Fibroblast of lung (primary cell): ENCODE results near the gene LGR6. TPM values are rescaled to one million over a fixed set of nuclear protein-coding genes. Genes with fewer than 3 reads are reported as not detected.

Source experiments
- DNase-seq, 2 donors: peaks; one replicate each; pipeline versions ENCODE4 v3.0.0 to v3.0.0-alpha.2; 2010; ENCODE audit warnings: low read depth in 2 of 2
- H2AFZ ChIP-seq: 2 replicates; pipeline ENCODE4 v1.5.1; 2012; ENCODE audit warnings: low read length, control low read depth, inconsistent platforms
- H3K27ac ChIP-seq: 2 replicates; pipeline ENCODE4 v1.5.1; 2011; ENCODE audit warnings: low read length, control low read depth; ENCODE audit not compliant: insufficient read depth
- H3K27me3 ChIP-seq: 2 replicates; pipeline ENCODE4 v1.5.1; 2011; ENCODE audit warnings: mild to moderate bottlenecking, low read length; ENCODE audit not compliant: control insufficient read depth, insufficient read depth
- H3K36me3 ChIP-seq: 2 replicates; pipeline ENCODE4 v1.5.1; 2011; ENCODE audit warnings: low read length; ENCODE audit not compliant: control insufficient read depth, insufficient read depth
- H3K4me1 ChIP-seq: 2 replicates; pipeline ENCODE4 v1.5.1; 2011; ENCODE audit warnings: low read length; ENCODE audit not compliant: control insufficient read depth, insufficient read depth; ENCODE audit errors: extremely low read depth
- H3K4me2 ChIP-seq: 2 replicates; pipeline ENCODE4 v1.5.1; 2011; ENCODE audit warnings: low read length, control low read depth; ENCODE audit not compliant: insufficient read depth; ENCODE audit errors: extremely low read depth
- H3K4me3 ChIP-seq, 4 experiments: fragments of 200-600 bp in 1 of 4; sonication (generic) in 1 of 4; replicated peaks in 1 of 4; 2 replicates each; pipeline ENCODE4 v1.5.1; 2011 to 2016; ENCODE audit warnings: low read length in 4 of 4, low read depth in 3 of 4, mild to moderate bottlenecking in 3 of 4, control low read depth in 2 of 4, inconsistent platforms in 1 of 4, mixed read lengths in 1 of 4; ENCODE audit not compliant: insufficient read depth in 1 of 4; ENCODE audit errors: control extremely low read depth in 1 of 4
- H3K79me2 ChIP-seq: 2 replicates; pipeline ENCODE4 v1.5.1; 2012; ENCODE audit warnings: mild to moderate bottlenecking, low read length, inconsistent platforms; ENCODE audit not compliant: control insufficient read depth, insufficient read depth
- H3K9ac ChIP-seq: 2 replicates; pipeline ENCODE4 v1.5.1; 2011; ENCODE audit warnings: mild to moderate bottlenecking, low read length, control low read depth; ENCODE audit not compliant: insufficient read depth
- H3K9me3 ChIP-seq: 2 replicates; pipeline ENCODE4 v1.5.1; 2012; ENCODE audit warnings: low read depth, low read length; ENCODE audit not compliant: control insufficient read depth, insufficient read depth
- H4K20me1 ChIP-seq: 2 replicates; pipeline ENCODE4 v1.5.1; 2011; ENCODE audit warnings: low read length; ENCODE audit not compliant: control insufficient read depth, insufficient read depth; ENCODE audit errors: extremely low read depth
- EZH2 ChIP-seq: IDR thresholded peaks from 2 replicates; pipeline ENCODE4 v1.5.1; 2012; ENCODE audit warnings: low read length, control low read depth, mild to moderate bottlenecking; ENCODE audit errors: missing control alignments
- polyA plus RNA-seq, 2 donors: library from polyadenylated mRNA; depleted of rRNA in 1 of 2; stranded (reverse) in 1 of 2; unstranded in 1 of 2; fragments of >200 nt; gene quantifications; 2 replicates each; pipeline ENCODE4 v1.2.1, GENCODE V29; 2011 to 2012; ENCODE audit warnings: missing spikeins in 1 of 2
- total RNA-seq: library from RNA; depleted of rRNA; stranded (reverse); fragments of >200 nt; gene quantifications from 2 replicates; pipeline ENCODE4 v1.2.1, GENCODE V29; 2014
- TF ChIP-seq, protein P1 (sequence below), 2 donors: IDR thresholded peaks in 1 of 2; conservative IDR thresholded peaks in 1 of 2; 1 replicate in 1 of 2; 2 replicates in 1 of 2; pipeline ENCODE4 v1.5.1; 2011 to 2012; ENCODE audit warnings: low read length in 2 of 2, control low read depth in 1 of 2, inconsistent platforms in 1 of 2, low read depth in 1 of 2, mild to moderate bottlenecking in 1 of 2

The LGR6 gene
- total and polyA plus RNA-seq, 2 donors (not counting 1 experiment from before 2014, with no cell fraction given) = 0.02 TPM; not detected in 1

DNA sequence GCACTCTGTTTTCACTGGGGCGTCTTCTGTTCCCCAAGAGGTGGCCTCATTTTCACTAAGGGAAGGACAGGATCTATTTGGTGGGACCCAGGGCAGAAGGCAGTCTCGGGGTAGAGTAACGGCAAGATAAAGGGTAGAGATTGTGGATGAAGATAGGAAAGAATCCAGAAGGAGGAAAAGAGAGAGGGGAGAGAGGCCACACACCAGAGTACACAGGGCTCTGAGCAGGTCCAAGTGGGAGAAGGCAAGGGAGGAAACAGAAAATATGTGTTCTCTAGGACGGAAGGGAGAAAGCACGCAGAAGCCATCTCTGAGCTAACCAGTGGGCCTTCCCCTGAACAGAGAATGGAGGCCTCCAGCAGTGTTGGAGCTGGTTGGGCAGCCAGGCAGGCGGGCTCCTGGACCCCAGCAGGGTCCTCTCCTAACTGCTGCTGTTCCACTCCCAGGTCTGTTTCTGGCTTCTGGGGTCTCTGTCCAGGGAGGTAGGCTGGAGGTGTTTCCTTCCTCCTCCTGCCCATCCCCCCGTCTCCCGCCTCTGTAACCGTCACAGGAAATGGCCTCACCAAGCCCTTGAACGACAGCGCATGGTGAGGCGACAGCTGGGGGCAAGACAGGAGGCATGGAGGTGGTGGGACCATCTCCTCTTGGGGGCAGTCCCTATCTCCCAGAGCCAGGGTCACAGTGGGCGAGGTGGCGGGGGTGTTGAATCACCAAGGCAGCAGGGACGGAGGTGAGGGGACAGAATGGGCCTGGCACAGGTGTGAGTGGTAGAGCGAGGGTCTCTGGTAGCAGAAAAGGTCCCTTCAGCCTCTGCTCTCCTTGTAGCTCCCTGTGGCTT is 33.8 kb upstream of the LGR6 start:
- Histone ChIP-seq H2AFZ (no peak overlapping the region), H3K4me3 (no peak overlapping the region), H3K9ac (no peak overlapping the region), H3K4me2 (no peak overlapping the region), H3K27me3 (peaks cover 15% of the 10 kb centered on the region), H3K4me1 (no peaks in the 10 kb centered on the region), H3K36me3 (no peaks in the 10 kb centered on the region), H4K20me1 (no peaks in the 10 kb centered on the region), H3K79me2 (no peaks in the 10 kb centered on the region), H3K27ac (no peak overlapping the region), H3K9me3 (no peaks in the 10 kb centered on the region)
- DNase-seq = no peak
- TF ChIP-seq, protein P1, sequence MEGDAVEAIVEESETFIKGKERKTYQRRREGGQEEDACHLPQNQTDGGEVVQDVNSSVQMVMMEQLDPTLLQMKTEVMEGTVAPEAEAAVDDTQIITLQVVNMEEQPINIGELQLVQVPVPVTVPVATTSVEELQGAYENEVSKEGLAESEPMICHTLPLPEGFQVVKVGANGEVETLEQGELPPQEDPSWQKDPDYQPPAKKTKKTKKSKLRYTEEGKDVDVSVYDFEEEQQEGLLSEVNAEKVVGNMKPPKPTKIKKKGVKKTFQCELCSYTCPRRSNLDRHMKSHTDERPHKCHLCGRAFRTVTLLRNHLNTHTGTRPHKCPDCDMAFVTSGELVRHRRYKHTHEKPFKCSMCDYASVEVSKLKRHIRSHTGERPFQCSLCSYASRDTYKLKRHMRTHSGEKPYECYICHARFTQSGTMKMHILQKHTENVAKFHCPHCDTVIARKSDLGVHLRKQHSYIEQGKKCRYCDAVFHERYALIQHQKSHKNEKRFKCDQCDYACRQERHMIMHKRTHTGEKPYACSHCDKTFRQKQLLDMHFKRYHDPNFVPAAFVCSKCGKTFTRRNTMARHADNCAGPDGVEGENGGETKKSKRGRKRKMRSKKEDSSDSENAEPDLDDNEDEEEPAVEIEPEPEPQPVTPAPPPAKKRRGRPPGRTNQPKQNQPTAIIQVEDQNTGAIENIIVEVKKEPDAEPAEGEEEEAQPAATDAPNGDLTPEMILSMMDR (conservative IDR thresholded peaks at IDR 0.05 in 1 of 2, IDR thresholded peaks at IDR 0.05 in 1 of 2; ENCODE audit: low read depth in 1 of 2, low read length in 2 of 2) = no peak
- no peak for TF ChIP-seq EZH2

DNA sequence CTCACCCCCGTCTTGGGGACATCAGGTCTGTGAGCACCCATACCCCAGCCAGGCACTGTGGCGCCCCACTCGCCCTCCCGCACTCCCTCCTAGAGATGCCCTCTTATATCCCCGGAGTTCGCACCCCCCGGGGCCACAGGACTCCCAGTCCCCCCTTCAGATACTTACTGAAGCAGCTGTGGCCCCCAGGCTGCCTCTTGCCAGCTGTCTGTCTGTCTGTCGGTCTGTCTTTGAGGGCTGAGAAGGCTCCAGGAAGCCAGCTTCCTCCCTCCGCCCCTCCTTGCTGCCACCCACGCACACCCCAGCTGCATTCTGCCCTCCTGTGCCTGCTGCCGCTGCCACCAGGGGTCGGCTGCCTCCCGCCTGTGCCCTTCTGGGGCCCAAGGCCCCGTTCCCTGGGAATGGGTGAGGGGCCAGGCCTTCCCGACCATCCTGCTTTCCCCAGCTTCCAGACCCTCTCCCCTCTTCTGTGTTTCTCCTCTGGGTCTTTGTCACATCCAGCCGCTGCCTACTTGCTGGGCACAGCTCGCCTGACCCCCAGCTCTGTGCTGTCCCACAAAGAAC is 33.1 kb upstream of the LGR6 start, which contains the start of gene PTPN7:
TSS of gene PTPN7 (minus strand) at position 226 of the 564 bp plus-strand sequence. CDS start 1,200 bp downstream, outside the sequence.
- Histone ChIP-seq H3K4me2 (no peak within 1 kb of the TSS), H4K20me1 (no peaks in the 10 kb centered on the region), H3K9me3 (no peaks in the 10 kb centered on the region), H3K9ac (no peak within 1 kb of the TSS), H3K4me3 (no peak within 1 kb of the TSS), H3K27me3 (peaks cover 15% of the 10 kb centered on the region), H3K4me1 (no peaks in the 10 kb centered on the region), H3K36me3 (no peaks in the 10 kb centered on the region), H3K27ac (no peak within 1 kb of the TSS), H2AFZ (no peak within 1 kb of the TSS), H3K79me2 (no peaks in the 10 kb centered on the region)
- TF ChIP-seq EZH2 = no peak
- TF ChIP-seq, protein P1 (conservative IDR thresholded peaks at IDR 0.05 in 1 of 2, IDR thresholded peaks at IDR 0.05 in 1 of 2; ENCODE audit: low read depth in 1 of 2, low read length in 2 of 2) = no peak
- DNase-seq = no peak

DNA sequence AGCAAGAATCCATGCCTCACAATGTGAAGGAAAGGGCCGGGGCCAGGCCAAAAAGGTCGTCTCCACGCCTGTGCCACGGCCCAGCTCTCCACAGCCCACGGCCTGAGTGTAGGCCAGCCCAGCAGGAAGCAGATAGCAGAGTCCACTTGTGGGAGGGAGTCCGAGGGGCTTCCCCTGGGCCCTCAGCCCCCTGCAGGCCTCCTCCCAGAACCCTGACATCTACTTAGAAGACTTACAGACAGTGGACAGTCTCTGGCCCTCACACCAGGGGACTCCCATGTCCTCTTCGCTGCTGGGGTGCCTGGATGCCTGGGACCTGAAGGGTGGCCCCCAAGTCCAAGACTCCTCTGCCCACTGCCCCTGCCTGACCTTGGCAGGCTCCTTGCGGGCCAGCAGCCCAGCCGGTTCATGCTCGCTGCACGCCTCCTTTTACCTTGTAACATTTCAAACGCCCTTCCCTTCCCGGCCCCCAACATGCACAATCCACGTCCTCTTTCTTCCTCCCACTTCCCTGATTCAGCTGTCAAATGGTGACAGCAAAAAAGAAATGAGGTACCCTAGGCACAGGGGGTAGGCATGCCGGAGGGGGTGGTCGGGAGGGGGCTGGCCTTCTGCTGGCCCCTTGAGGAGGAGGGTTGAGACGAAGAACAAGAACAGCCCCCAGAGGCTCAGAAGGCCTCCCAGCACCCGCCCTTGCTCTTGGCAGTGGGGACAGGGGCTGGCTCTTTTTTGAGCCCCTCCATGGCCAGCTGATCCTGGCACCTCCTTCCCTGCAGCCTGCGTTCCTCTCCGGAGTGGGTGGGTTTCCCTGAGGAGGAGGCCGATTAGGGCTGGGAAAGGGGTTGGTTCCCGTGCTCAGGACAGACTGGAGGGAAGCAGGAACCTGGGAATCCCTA is 32.2 kb upstream of the LGR6 start:
- no peak overlapping the region for H3K9ac ChIP-seq
- no peak overlapping the region for H2AFZ ChIP-seq
- no peaks in the 10 kb centered on the region for H4K20me1 ChIP-seq
- no peaks in the 10 kb centered on the region for H3K79me2 ChIP-seq
- H3K27ac ChIP-seq = no peak overlapping the region
- no peak overlapping the region for H3K4me2 ChIP-seq
- no peaks in the 10 kb centered on the region for H3K4me1 ChIP-seq
- DNase-seq = no peak
- H3K36me3 ChIP-seq = no peaks in the 10 kb centered on the region
- H3K9me3 ChIP-seq = no peaks in the 10 kb centered on the region
- H3K4me3 ChIP-seq = no peak overlapping the region
- peaks cover 15% of the 10 kb centered on the region for H3K27me3 ChIP-seq
- TF ChIP-seq EZH2 = no peak
- TF ChIP-seq, protein P1 (conservative IDR thresholded peaks at IDR 0.05 in 1 of 2, IDR thresholded peaks at IDR 0.05 in 1 of 2; ENCODE audit: low read depth in 1 of 2, low read length in 2 of 2) = no peak
